Uterus (tissue), 2 donors: Measurements from ENCODE around the gene JARID2.

Experiments used
- CTCF ChIP-seq, 4 experiments: fragments of 200-600 bp in 2 of 4; fragments of 450-650 bp in 2 of 4; sonication (generic) in 2 of 4; IDR thresholded peaks; one replicate each; pipeline ENCODE4 v1.5.1; 2016 to 2019; ENCODE audit warnings: antibody characterized with exemption in 4 of 4, mild to moderate bottlenecking in 2 of 4, moderate library complexity in 1 of 4
- POLR2A ChIP-seq, 2 donors: fragments of 450-650 bp; IDR thresholded peaks; one replicate each; pipeline ENCODE4 v1.6.1; 2016; ENCODE audit warnings: antibody characterized with exemption in 2 of 2, mild to moderate bottlenecking in 1 of 2, moderate library complexity in 1 of 2

DNA sequence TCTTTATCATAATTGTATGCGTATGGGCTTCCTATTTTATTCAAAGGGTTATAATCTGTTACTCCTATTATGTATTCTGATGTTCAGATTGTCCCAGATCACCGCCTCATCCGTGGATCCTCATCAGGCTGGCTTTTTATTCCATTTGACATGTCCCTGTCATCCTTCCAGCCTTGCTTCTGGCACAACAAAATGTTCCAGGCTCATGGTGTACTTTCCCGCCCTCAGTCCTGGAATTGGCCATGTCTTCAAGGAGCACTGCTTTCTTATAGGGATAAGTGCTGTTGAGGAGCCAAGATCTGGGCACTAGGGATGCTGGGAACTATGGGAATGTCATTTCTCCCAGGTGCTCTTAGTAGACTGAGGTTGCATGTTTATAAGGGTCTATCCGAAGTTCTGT lies 207.8 kb downstream of the JARID2 start:
- TF ChIP-seq CTCF (IDR thresholded peaks at IDR 0.05): no peak
- TF ChIP-seq POLR2A (IDR thresholded peaks at IDR 0.05): no peak
